NB4 (cell line): ENCODE measurements around the gene PDE4B.
"Not testable (repeated sequence)": the region's sequence is repeated elsewhere in the genome, so short reads cannot be mapped to it uniquely, and the experiment has no call there.

Experiments used
- DNase-seq: peaks from one replicate; pipeline ENCODE4 v3.0.0; 2010; ENCODE audit warnings: low read depth
- H3K4me3 ChIP-seq: one replicate; pipeline ENCODE4 v1.5.1; 2011; ENCODE audit warnings: mild to moderate bottlenecking, low read depth, low read length, moderate library complexity
- CTCF ChIP-seq: IDR thresholded peaks from one replicate; pipeline ENCODE4 v1.5.1; 2012; ENCODE audit warnings: low read depth, low read length
- MAX ChIP-seq: IDR thresholded peaks from 2 replicates; pipeline ENCODE4 v1.6.1; 2011; ENCODE audit warnings: low read depth, low read length
- MYC ChIP-seq: IDR thresholded peaks from 2 replicates; pipeline ENCODE4 v1.6.1; 2011; ENCODE audit warnings: low read depth, low read length
- POLR2A ChIP-seq: IDR thresholded peaks from 2 replicates; pipeline ENCODE4 v1.6.1; 2011; ENCODE audit warnings: mild to moderate bottlenecking; ENCODE audit not compliant: insufficient read length; ENCODE audit errors: extremely low read depth

The PDE4B gene

GRCh38 chr1:66055092-66055491, 262.4 kb downstream of the PDE4B start:
- no peak for DNase-seq
- H3K4me3 ChIP-seq, result no peak overlapping the region
- TF ChIP-seq MYC (no peak), CTCF (no peak), POLR2A (no peak), MAX (no peak)

GRCh38 chr1:66057448-66057847, 264.8 kb downstream of the PDE4B start:
- DNase-seq, result not testable (repeated sequence)

DNA sequence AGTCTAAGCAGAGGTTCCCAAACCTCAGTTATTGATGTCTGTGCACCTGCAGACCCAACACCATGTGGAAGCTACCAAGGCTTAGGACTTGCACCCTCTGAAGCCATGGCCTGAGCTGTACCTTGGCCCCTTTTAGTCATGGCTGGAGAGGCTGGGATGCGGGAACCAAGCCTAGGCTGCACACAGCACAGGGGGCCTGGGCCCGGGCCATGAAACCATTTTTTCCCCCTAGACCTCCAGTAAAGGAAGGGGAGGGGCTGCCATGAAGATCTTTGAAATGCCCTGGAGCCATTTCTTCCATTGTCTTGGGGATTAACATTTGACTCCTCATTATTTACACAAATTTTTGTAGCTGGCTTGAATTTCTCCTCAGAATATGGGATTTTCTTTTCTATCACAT, 265.9 kb downstream of the PDE4B start:
- TF ChIP-seq MAX (no peak), CTCF (no peak), MYC (no peak)
- no peak overlapping the region for H3K4me3 ChIP-seq
- DNase-seq, result no peak

More at GRCh38 chr1:66057448-66057847, 264.8 kb downstream of the PDE4B start:
- not testable (repeated sequence) for H3K4me3 ChIP-seq

GRCh38 chr1:66067219-66067618, 274.5 kb downstream of the PDE4B start:
- H3K4me3 ChIP-seq, DNase-seq: not testable (repeated sequence)

DNA sequence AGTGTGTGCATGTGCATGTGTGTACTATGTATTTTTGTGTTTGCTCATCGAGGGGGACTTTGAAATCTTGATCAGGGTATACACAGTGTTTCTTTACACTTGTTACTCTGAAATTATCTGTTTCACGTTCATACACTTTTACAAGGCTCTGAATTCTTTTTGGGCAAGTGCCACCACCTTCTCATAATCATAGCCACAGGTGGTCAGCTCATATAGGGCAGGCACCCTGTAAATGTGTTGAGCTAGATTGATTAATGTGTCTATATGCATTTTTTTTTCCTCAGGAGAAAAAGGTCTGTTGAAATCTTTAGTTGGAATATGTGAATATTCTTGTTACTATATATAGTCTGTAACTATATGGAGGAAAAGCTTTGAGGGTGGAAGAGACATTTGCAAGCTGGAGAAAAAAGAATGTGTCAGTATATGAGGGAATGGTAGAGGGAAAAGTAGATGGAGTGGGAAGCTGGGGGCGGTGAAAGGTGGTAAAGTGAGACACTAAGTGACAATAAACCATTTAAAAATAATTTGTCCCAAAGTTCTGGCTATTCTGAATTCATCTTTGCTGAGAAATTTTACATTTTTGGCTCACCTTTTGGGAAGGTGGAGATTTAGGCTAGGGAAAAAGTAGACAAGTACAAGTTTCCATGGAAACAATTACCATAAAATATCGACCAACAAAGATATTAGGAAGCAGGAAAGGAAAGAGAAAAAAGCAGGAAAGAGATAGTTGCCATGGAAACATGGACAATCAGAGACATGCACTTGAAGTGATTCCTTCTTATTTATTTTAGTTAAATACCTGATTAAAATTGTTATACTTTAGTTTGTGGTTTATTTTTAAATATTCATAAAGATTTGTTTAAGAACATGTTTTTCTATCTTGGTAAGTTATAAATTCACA, 277.5 kb downstream of the PDE4B start:
- no peak overlapping the region for H3K4me3 ChIP-seq
- no peak for DNase-seq
- TF ChIP-seq MAX (no peak), CTCF (no peak), MYC (no peak), POLR2A (no peak)

DNA sequence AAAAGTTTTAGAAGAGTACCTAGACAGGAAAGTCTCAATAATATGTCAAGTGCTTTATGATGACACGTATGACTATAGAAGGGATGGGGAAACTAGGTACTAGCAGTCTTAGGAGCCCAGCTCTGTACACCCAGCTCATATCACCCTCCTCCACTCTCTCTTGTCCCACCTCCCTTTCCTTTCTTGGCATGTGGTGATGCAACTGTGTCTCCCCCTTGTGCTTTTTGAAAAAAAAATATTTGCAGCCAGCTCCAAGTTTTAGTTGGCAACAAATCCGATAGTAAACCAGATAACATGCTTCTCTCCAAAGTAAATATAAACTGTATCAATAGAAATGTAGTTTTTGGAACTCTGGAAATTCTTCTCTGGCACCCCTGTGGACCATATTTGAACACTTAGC, 280.7 kb downstream of the PDE4B start:
- no peak for TF ChIP-seq MYC
- no peak for TF ChIP-seq MAX
- no peak for TF ChIP-seq POLR2A
- TF ChIP-seq CTCF, result no peak
- H3K4me3 ChIP-seq, result no peak overlapping the region
- no peak for DNase-seq

- DNase-seq, result no peak
- TF ChIP-seq MAX (no peak), POLR2A (no peak), CTCF (no peak), MYC (no peak)
- H3K4me3 ChIP-seq, result no peak overlapping the region
These were observed 281.5 kb downstream of the PDE4B start for GRCh38 chr1:66074147-66074546.
